ENCODE results near the gene GLB1L2. TPM values are rescaled to one million over a fixed set of nuclear protein-coding genes. Genes with fewer than 3 reads are reported as not detected.
A peak's percentile ranks its signal among the peaks of the same experiment; 100 is the strongest.

Gene GLB1L2
- total RNA-seq, 3 donors from 2014 or later, result 21.5 to 27.9 (median 26.9) TPM

DNA sequence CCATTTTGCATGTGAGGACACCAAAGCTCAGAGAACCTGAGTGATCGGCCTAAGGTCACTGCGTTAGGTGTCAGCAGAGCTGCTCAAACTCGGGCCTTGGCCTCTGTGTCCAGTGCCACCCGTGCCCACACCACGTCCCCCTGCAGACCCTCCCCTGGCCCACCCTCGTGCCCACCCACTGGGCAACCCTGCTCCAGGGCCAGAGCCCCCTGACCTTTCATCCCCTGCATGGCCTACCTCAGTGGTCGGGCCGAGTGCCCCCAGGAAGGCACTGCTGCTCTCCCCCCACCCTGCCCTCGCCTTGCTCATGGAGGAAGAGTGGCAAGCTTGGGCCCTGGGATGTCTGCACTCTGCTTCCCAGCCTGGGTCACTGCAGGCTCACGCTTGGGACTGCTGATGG lies 62.5 kb downstream of the GLB1L2 start:
- TF ChIP-seq CTCF (IDR thresholded peaks at IDR 0.05), result no peak
- Histone ChIP-seq H3K4me3 (no peak overlapping the region), H3K36me3 (ENCODE audit: low read depth) (no peaks in the 10 kb centered on the region), H3K9me3 (no peaks in the 10 kb centered on the region), H3K4me1 (ENCODE audit: low read depth) (no peaks in the 10 kb centered on the region)
- ATAC-seq (no peak), DNase-seq (peak in 1 of 3 donors; percentile 43)
- intact Hi-C loops (cut with DNase I, micrococcal nuclease), result no loop called here

- Histone ChIP-seq H3K9me3 (no peaks in the 10 kb centered on the region), H3K4me3 (no peak overlapping the region), H3K36me3 (ENCODE audit: low read depth) (no peaks in the 10 kb centered on the region), H3K4me1 (ENCODE audit: low read depth) (no peaks in the 10 kb centered on the region)
- DNase-seq (peak in 1 of 3 donors; percentile 18), ATAC-seq (no peak)
- intact Hi-C loops (cut with DNase I, micrococcal nuclease), result no loop called here
- no peak for TF ChIP-seq CTCF (IDR thresholded peaks at IDR 0.05)
These were observed 63.2 kb downstream of the GLB1L2 start for GRCh38 chr11:134395002-134395401.

GRCh38 chr11:134397304-134398078 lies 65.7 kb downstream of the GLB1L2 start:
- DNase-seq (no peak), ATAC-seq (no peak)
- Histone ChIP-seq H3K4me3 (no peak overlapping the region), H3K9me3 (no peaks in the 10 kb centered on the region), H3K4me1 (ENCODE audit: low read depth) (no peaks in the 10 kb centered on the region), H3K36me3 (ENCODE audit: low read depth) (no peaks in the 10 kb centered on the region)
- TF ChIP-seq CTCF (IDR thresholded peaks at IDR 0.05), result no peak
- intact Hi-C loops (cut with DNase I, micrococcal nuclease), result no loop called here

- Histone ChIP-seq H3K9me3 (no peaks in the 10 kb centered on the region), H3K4me3 (no peak overlapping the region), H3K36me3 (ENCODE audit: low read depth) (no peaks in the 10 kb centered on the region), H3K4me1 (ENCODE audit: low read depth) (no peaks in the 10 kb centered on the region)
- intact Hi-C loops (cut with DNase I, micrococcal nuclease), result no loop called here
- TF ChIP-seq CTCF (IDR thresholded peaks at IDR 0.05), result no peak
- ATAC-seq, result no peak
- no peak for DNase-seq
These were observed 66.3 kb downstream of the GLB1L2 start for GRCh38 chr11:134398079-134398444.

- Histone ChIP-seq H3K9me3 (no peaks in the 10 kb centered on the region), H3K4me3 (no peak overlapping the region), H3K36me3 (ENCODE audit: low read depth) (no peaks in the 10 kb centered on the region), H3K4me1 (ENCODE audit: low read depth) (no peaks in the 10 kb centered on the region)
- DNase-seq (no peak), ATAC-seq (no peak)
- intact Hi-C loops (cut with DNase I, micrococcal nuclease), result no loop called here
- no peak for TF ChIP-seq CTCF (IDR thresholded peaks at IDR 0.05)
These were observed 67.0 kb downstream of the GLB1L2 start for GRCh38 chr11:134398644-134399292.
